Measurements from ENCODE around the gene TMEM225. TPM values are rescaled to one million over a fixed set of nuclear protein-coding genes. Genes with fewer than 3 reads are reported as not detected.

Gene TMEM225
- total and polyA plus RNA-seq, 12 donors: not detected

GRCh38 chr11:123856444-123856843 is 29.0 kb downstream of the TMEM225 start:
- intact Hi-C loops (cut with DNase I): no loop called here
- 73 to 87% (median 79%) methylated on average over 2 of the region's 2 CpGs for WGBS, 4 donors
- no peaks in the 10 kb centered on the region for H3K27me3 ChIP-seq
- no peak overlapping the region for H3K4me3 ChIP-seq
- no peaks in the 10 kb centered on the region for H3K36me3 ChIP-seq (replicated peaks in 1 of 2)
- H3K27ac ChIP-seq: no peak overlapping the region
- no peaks in the 10 kb centered on the region for H3K9me3 ChIP-seq (replicated peaks in 1 of 3)
- TF ChIP-seq POLR2A (IDR thresholded peaks at IDR 0.05) (no peak), CTCF (IDR thresholded peaks at IDR 0.05) (no peak)
- DNase-seq: no peak
- H3K4me1 ChIP-seq (replicated peaks in 1 of 2): no peaks in the 10 kb centered on the region

- no peak for TF ChIP-seq POLR2A (IDR thresholded peaks at IDR 0.05)
- TF ChIP-seq CTCF (IDR thresholded peaks at IDR 0.05): no peak
- intact Hi-C loops (cut with DNase I): no loop called here
Observed at GRCh38 chr11:123853038-123853437, 32.4 kb downstream of the TMEM225 start.

GRCh38 chr11:123852321-123852720 is 33.1 kb downstream of the TMEM225 start:
- H3K4me3 ChIP-seq: no peak overlapping the region
- no peaks in the 10 kb centered on the region for H3K36me3 ChIP-seq (replicated peaks in 1 of 2)
- no peaks in the 10 kb centered on the region for H3K27me3 ChIP-seq
- DNase-seq: no peak
- H3K9me3 ChIP-seq (replicated peaks in 1 of 3): no peaks in the 10 kb centered on the region
- TF ChIP-seq POLR2A (IDR thresholded peaks at IDR 0.05): no peak
- TF ChIP-seq CTCF (IDR thresholded peaks at IDR 0.05): no peak
- no peak overlapping the region for H3K27ac ChIP-seq
- no peaks in the 10 kb centered on the region for H3K4me1 ChIP-seq (replicated peaks in 1 of 2)
- intact Hi-C loops (cut with DNase I): no loop called here

More at GRCh38 chr11:123853038-123853437, 32.4 kb downstream of the TMEM225 start:
- Histone ChIP-seq H3K4me1 (replicated peaks in 1 of 2) (no peaks in the 10 kb centered on the region), H3K27ac (no peak overlapping the region), H3K36me3 (replicated peaks in 1 of 2) (no peaks in the 10 kb centered on the region), H3K4me3 (no peak overlapping the region), H3K27me3 (no peaks in the 10 kb centered on the region), H3K9me3 (replicated peaks in 1 of 3) (no peaks in the 10 kb centered on the region)
- WGBS, 4 donors: 89 to 95% (median 94%) methylated on average over 1 to 2 of the region's 2 CpGs
- no peak for DNase-seq

GRCh38 chr11:123851110-123851509 is 34.4 kb downstream of the TMEM225 start:
- 85 to 88% (median 87%) methylated on average over 4 of the region's 4 CpGs for WGBS, 4 donors
- Histone ChIP-seq H3K27ac (no peak overlapping the region), H3K27me3 (no peaks in the 10 kb centered on the region), H3K36me3 (replicated peaks in 1 of 2) (no peaks in the 10 kb centered on the region), H3K9me3 (replicated peaks in 1 of 3) (no peaks in the 10 kb centered on the region), H3K4me3 (no peak overlapping the region), H3K4me1 (replicated peaks in 1 of 2) (no peaks in the 10 kb centered on the region)
- TF ChIP-seq CTCF (IDR thresholded peaks at IDR 0.05) (no peak), POLR2A (IDR thresholded peaks at IDR 0.05) (no peak)
- no peak for DNase-seq
- intact Hi-C loops (cut with DNase I): no loop called here
